ENCODE measurements around the gene FKBP5. TPM values are rescaled to one million over a fixed set of nuclear protein-coding genes. Genes with fewer than 3 reads are reported as not detected.

Gene FKBP5
- total and polyA plus RNA-seq, 2 donors (not counting 3 experiments of a cell fraction or from before 2014, with no cell fraction given) = 16.7 to 56.8 TPM

- FAIRE-seq (no peak), DNase-seq (ENCODE audit: low read depth, low spot score) (no peak)
- H3K4me2 ChIP-seq (ENCODE audit: insufficient read depth, low read length) = no peak overlapping the region
- CTCF ChIA-PET = interaction anchor here (0.9 kb wide), 1 partner anchor 10 kb away, joined by 3 read pairs; no protein-coding TSS in a partner anchor
- no peak for TF ChIP-seq MYC (IDR thresholded peaks at IDR 0.05; ENCODE audit: low read depth, low read length)
- no peak for TF ChIP-seq MAX (IDR thresholded peaks at IDR 0.05; ENCODE audit: insufficient read depth, insufficient read length)
- TF ChIP-seq POLR2A (IDR thresholded peaks at IDR 0.05; ENCODE audit: low read depth, low read length) = no peak
- TF ChIP-seq JUN (IDR thresholded peaks at IDR 0.05; ENCODE audit: borderline replicate concordance, insufficient read depth, insufficient read length, low read depth) = no peak
- TF ChIP-seq EZH2 (IDR thresholded peaks at IDR 0.05; ENCODE audit: borderline replicate concordance, low read depth, low read length, severe bottlenecking) = no peak
- no peak for TF ChIP-seq GATA2 (IDR thresholded peaks at IDR 0.05; ENCODE audit: insufficient read depth, insufficient read length, low read depth, low read length)
- TF ChIP-seq POLR2AphosphoS5 (IDR thresholded peaks at IDR 0.05; ENCODE audit: insufficient read depth, low read depth, low read length) = no peak
- TF ChIP-seq FOS (IDR thresholded peaks at IDR 0.05; ENCODE audit: borderline replicate concordance, insufficient read depth, low read length) = no peak
- no peak for TF ChIP-seq CTCF (IDR thresholded peaks at IDR 0.05; ENCODE audit: extremely low read depth in 1 of 2, insufficient read depth in 1 of 2, low read depth in 1 of 2, low read length in 2 of 2)
- no peaks in the 10 kb centered on the region for H3K36me3 ChIP-seq (ENCODE audit: control insufficient read depth in 2 of 2, extremely low read depth in 1 of 2, insufficient read depth in 2 of 2, low read length in 2 of 2)
- no peak overlapping the region for H2AFZ ChIP-seq (ENCODE audit: low read depth, low read length)
- POLR2A ChIA-PET = no interaction called here
- intact Hi-C loops (cut with micrococcal nuclease) (no loop called here), dilution Hi-C loops (cut with MboI; ENCODE audit: extremely low pct_ligation_motif_present, low sequenced_read_pairs) (no loop called here)
- peaks cover 2% of the 10 kb centered on the region for H3K79me2 ChIP-seq (ENCODE audit: control insufficient read depth, insufficient read depth, low read length)
- no peaks in the 10 kb centered on the region for H3K9me1 ChIP-seq (replicated peaks; ENCODE audit: control insufficient read depth, extremely low read depth, insufficient read depth, low read length)
- no peaks in the 10 kb centered on the region for H4K20me1 ChIP-seq (replicated peaks; ENCODE audit: control insufficient read depth, extremely low read depth, insufficient read depth, low read length)
- no peak overlapping the region for H3K4me3 ChIP-seq (replicated peaks in 1 of 3; ENCODE audit: insufficient read depth in 1 of 3, low read depth in 1 of 3, low read length in 3 of 3)
- no TSS peak for BruUV-seq (replicated peaks)
- H3K4me1 ChIP-seq (ENCODE audit: control insufficient read depth, extremely low read depth, insufficient read depth, low read length) = peaks cover 8% of the 10 kb centered on the region
- no peaks in the 10 kb centered on the region for H3K9me3 ChIP-seq (replicated peaks; ENCODE audit: control insufficient read depth, insufficient read depth, low read length)
- H3K9ac ChIP-seq (replicated peaks; ENCODE audit: extremely low read depth, insufficient read depth, low read length) = no peak overlapping the region
- no peak overlapping the region for H3K27ac ChIP-seq (ENCODE audit: insufficient read depth, low read depth, low read length)
- H3K27me3 ChIP-seq (ENCODE audit: control insufficient read depth in 2 of 2, insufficient read depth in 2 of 2, low read length in 2 of 2) = no peaks in the 10 kb centered on the region
Observed at GRCh38 chr6:35609588-35609987, 79.1 kb downstream of the FKBP5 start.
